ENCODE measurements around the gene EXD2.

DNA sequence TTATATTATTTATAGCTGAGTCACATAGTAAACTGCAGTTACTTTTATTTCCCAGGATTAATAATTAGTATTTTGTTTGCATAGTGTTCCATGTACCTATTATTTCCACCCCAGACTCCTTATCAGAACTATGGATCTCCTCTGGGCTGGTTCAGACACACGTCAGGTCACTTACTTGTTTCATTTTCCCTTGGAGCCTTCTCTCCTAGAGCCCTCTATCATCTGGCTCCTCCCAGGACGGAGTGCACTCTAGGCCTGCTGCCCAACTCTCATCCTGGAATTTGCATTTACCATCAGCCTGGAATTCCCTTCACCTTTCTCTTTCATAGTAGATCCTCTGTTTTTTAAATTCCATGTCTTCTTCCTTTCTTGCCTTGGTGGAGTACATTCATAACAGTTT, 40.2 kb downstream of the EXD2 start:
- TF ChIP-seq, protein P1, sequence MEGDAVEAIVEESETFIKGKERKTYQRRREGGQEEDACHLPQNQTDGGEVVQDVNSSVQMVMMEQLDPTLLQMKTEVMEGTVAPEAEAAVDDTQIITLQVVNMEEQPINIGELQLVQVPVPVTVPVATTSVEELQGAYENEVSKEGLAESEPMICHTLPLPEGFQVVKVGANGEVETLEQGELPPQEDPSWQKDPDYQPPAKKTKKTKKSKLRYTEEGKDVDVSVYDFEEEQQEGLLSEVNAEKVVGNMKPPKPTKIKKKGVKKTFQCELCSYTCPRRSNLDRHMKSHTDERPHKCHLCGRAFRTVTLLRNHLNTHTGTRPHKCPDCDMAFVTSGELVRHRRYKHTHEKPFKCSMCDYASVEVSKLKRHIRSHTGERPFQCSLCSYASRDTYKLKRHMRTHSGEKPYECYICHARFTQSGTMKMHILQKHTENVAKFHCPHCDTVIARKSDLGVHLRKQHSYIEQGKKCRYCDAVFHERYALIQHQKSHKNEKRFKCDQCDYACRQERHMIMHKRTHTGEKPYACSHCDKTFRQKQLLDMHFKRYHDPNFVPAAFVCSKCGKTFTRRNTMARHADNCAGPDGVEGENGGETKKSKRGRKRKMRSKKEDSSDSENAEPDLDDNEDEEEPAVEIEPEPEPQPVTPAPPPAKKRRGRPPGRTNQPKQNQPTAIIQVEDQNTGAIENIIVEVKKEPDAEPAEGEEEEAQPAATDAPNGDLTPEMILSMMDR (IDR thresholded peaks at IDR 0.05), result no peak
- TF ChIP-seq EP300 (IDR thresholded peaks at IDR 0.05) (no peak), POLR2AphosphoS5 (IDR thresholded peaks at IDR 0.05) (peak in 1 of 3 donors; percentile 34)

Data from stomach (tissue), 4 donors.